Measurements from ENCODE around the gene DENND10.
"Not testable (repeated sequence)": the region's sequence is repeated elsewhere in the genome, so short reads cannot be mapped to it uniquely, and the experiment has no call there.

The DENND10 gene

DNA sequence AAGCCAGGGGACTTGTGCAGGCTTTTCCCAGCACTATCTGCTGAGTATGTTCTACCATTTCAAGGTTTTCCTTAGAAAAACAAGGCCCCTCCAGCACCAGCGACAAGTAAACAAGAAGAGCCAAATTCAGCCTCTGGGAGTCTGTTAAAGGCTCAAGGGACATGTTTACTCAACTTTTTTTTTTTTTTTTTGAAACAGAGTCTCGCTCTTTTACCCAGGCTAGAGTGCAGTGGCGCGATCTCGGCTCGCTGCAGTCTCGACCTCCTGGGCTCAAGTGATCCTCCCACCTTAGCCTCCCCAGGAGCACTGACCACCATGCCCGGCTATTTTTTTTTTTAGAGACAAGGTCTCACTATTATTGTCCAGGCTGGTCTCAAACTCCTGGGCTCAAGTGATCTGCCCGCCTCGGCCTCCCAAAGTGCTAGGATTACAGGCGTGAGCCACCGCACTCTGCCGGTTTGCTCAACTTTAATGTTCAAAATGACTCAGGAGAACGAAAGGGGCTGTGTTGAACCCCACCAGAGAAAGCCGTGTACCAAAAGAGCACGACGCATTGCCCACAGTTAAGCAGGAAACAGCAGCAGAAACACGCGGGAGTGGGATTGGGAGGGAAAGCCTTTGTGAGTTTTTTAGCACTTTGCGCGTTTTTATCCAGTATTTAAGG lies 73.9 kb downstream of the DENND10 start:
- no peak for DNase-seq

DNA sequence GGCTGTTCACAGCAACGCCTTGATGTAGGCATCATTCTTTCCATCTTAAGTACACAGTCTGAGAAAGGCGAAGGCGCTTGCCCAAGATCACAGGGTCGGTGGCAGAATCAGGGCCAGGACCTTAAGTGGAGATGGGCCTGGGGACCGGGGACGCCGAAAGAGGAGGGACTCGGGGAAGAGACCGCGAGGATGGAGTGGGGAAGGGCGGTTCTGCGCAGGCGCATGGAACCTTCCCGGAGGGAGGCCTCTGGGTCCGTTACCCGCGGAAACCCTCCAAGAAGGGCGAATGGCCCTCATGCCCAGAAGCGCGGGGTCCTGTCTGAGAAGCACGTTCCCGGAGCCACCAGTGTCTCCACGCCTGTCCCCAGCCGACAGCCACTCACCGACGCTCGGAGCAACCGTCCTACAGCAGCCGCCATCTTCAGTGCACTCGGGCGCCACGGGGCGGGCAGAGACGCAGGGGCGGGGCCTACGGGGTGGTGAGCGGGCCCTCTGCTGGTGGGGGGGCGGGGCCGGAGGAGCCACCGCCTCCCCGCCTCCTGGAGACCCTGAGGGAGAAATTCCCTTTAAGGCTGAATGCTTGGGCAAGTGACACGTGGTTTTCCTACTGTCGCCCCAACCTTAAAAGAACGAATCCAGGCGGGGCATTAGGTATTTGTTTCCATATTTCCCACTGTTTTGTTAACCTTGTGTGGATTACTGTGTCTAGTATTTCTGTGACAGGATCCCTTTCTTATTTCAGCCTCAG lies 74.6 kb downstream of the DENND10 start, which contains the start of gene PRDX3:
PRDX3 (minus strand) TSS at position 441 of the 748 bp plus-strand sequence; CDS start at position 419, 22 bp downstream.
- peak; percentile 89 for DNase-seq

DNA sequence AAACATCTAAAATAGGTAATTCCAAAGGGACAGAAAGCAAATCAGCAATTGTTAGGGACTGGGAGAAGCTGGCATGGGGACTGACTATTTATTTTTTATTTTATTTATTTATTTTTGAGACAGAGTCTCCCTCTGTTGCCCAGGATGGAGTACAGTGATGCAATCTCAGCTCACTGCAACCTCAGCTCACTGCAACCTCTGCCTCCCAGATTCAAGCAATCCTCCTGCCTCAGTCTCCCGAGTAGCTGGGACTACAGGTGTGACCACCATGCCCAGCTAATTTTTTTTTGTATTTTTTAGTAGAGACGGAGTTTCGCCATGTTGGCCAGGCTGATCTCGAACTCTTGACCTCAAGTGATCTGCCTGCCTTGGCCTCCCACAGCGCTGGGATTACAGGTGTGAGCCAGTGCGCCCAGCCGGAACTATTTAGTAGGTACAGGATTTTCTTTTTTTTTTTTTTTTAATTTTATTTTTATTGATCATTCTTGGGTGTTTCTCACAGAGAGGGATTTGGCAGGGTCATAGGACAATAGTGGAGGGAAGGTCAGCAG lies 77.0 kb downstream of the DENND10 start:
- DNase-seq: not testable (repeated sequence)

DNA sequence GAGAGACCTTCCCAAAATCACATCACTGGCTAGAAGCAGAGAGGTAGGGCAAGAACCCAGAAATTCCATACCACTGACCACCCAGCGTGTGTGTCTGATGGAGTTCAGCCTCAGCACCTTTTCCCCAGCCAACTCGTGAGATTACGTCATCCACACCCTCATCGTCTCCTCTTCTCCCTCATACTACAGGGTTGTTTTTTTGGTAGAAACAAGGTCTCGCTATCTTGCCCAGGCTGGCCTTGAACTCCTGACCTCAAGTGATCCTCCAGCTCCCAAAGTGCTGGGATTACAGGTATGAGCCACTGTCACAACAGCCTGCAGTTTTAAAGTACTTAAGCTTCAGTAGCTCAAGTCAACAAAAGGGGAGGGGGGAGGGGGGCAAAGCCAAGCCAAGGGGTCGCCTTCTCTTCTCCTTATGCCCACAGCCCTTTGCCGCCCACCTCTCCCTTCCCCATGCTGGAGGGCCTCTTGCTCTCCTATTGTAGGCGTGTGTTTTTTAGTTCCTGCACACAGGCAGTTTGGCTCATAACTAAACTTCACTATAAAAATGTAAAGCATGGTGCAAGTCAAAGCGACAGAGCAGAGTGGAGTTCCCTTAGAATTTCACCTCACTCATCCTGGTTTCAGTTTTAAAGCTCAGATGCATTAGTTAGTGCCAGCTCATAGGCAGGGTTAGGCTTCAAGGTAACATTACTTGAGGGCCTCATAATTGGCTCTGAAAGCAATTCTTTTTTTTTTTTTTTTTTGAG lies 79.9 kb downstream of the DENND10 start:
- DNase-seq: no peak
